ENCODE results near the gene CPE.

GRCh38 chr4:165481053-165481835, 102.4 kb downstream of the CPE start:
- TF ChIP-seq CTCF (IDR thresholded peaks at IDR 0.05) (no peak), EP300 (IDR thresholded peaks at IDR 0.05; ENCODE audit: low read depth) (no peak)

Measured in transverse colon (tissue), 3 donors.